ENCODE data around the gene OR9G1.

The OR9G1 gene

GRCh38 chr11:56693428-56693827, 5.5 kb upstream of the OR9G1 start:
- no peak overlapping the region for H3K4me3 ChIP-seq (ENCODE audit: low read depth, low read length)
- no peaks in the 10 kb centered on the region for H3K9me3 ChIP-seq (ENCODE audit: severe bottlenecking)
- no peak for DNase-seq
- H3K27me3 ChIP-seq (ENCODE audit: insufficient read depth, low read depth, severe bottlenecking): peaks cover 13% of the 10 kb centered on the region
- H3K36me3 ChIP-seq: no peaks in the 10 kb centered on the region
- H3K27ac ChIP-seq: no peak overlapping the region
- TF ChIP-seq, protein P1, sequence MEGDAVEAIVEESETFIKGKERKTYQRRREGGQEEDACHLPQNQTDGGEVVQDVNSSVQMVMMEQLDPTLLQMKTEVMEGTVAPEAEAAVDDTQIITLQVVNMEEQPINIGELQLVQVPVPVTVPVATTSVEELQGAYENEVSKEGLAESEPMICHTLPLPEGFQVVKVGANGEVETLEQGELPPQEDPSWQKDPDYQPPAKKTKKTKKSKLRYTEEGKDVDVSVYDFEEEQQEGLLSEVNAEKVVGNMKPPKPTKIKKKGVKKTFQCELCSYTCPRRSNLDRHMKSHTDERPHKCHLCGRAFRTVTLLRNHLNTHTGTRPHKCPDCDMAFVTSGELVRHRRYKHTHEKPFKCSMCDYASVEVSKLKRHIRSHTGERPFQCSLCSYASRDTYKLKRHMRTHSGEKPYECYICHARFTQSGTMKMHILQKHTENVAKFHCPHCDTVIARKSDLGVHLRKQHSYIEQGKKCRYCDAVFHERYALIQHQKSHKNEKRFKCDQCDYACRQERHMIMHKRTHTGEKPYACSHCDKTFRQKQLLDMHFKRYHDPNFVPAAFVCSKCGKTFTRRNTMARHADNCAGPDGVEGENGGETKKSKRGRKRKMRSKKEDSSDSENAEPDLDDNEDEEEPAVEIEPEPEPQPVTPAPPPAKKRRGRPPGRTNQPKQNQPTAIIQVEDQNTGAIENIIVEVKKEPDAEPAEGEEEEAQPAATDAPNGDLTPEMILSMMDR (IDR thresholded peaks at IDR 0.05; ENCODE audit: low read depth, low read length): no peak

DNA sequence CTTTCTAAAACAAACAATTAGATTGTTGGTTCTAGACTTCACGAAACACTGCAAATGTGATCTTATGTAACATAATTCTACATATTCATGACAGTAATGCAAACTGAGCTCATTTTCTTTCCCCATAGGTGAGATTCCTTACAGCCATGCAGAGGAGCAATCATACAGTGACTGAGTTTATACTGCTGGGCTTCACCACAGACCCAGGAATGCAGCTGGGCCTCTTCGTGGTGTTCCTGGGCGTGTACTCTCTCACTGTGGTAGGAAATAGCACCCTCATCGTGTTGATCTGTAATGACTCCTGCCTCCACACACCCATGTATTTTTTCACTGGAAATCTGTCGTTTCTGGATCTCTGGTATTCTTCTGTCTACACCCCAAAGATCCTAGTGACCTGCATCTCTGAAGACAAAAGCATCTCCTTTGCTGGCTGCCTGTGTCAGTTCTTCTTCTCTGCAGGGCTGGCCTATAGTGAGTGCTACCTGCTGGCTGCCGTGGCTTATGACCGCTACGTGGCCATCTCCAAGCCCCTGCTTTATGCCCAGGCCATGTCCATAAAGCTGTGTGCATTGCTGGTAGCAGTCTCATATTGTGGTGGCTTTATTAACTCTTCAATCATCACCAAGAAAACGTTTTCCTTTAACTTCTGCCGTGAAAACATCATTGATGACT, 1.5 kb downstream of the OR9G1 start:
- Histone ChIP-seq H3K27ac (no peak overlapping the region), H3K27me3 (ENCODE audit: insufficient read depth, low read depth, severe bottlenecking) (peaks cover 10% of the 10 kb centered on the region), H3K4me3 (ENCODE audit: low read depth, low read length) (no peak overlapping the region), H3K9me3 (ENCODE audit: severe bottlenecking) (no peaks in the 10 kb centered on the region), H3K36me3 (no peaks in the 10 kb centered on the region)
- no peak for DNase-seq
- TF ChIP-seq, protein P1 (IDR thresholded peaks at IDR 0.05; ENCODE audit: low read depth, low read length): no peak

DNA sequence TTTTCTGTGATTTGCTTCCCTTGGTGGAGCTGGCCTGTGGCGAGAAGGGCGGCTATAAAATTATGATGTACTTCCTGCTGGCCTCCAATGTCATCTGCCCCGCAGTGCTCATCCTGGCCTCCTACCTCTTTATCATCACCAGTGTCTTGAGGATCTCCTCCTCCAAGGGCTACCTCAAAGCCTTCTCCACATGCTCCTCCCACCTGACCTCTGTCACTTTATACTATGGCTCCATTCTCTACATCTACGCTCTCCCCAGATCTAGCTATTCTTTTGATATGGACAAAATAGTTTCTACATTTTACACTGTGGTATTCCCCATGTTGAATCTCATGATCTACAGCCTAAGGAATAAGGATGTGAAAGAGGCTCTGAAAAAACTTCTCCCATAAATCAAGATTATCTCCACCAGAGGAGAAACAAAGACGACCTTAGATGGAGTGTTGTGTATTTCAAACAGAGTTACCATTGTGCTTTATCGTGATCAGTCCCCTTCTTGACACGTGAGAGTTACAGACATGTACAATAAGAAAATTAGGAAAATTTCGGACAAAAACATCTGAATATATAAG, 2.1 kb downstream of the OR9G1 start:
- TF ChIP-seq, protein P1 (IDR thresholded peaks at IDR 0.05; ENCODE audit: low read depth, low read length): no peak
- DNase-seq: no peak
- Histone ChIP-seq H3K9me3 (ENCODE audit: severe bottlenecking) (no peaks in the 10 kb centered on the region), H3K4me3 (ENCODE audit: low read depth, low read length) (no peak overlapping the region), H3K27me3 (ENCODE audit: insufficient read depth, low read depth, severe bottlenecking) (peaks cover 14% of the 10 kb centered on the region), H3K36me3 (no peaks in the 10 kb centered on the region), H3K27ac (no peak overlapping the region)

GRCh38 chr11:56705784-56706396, 7.0 kb downstream of the OR9G1 start:
- TF ChIP-seq, protein P1 (IDR thresholded peaks at IDR 0.05; ENCODE audit: low read depth, low read length): no peak
- H3K36me3 ChIP-seq: no peaks in the 10 kb centered on the region
- no peak for DNase-seq
- H3K4me3 ChIP-seq (ENCODE audit: low read depth, low read length): no peak overlapping the region
- no peaks in the 10 kb centered on the region for H3K9me3 ChIP-seq (ENCODE audit: severe bottlenecking)
- H3K27ac ChIP-seq: no peak overlapping the region
- H3K27me3 ChIP-seq (ENCODE audit: insufficient read depth, low read depth, severe bottlenecking): peaks cover 13% of the 10 kb centered on the region

GRCh38 chr11:56706486-56706885, 7.6 kb downstream of the OR9G1 start:
- H3K36me3 ChIP-seq: no peaks in the 10 kb centered on the region
- TF ChIP-seq, protein P1 (IDR thresholded peaks at IDR 0.05; ENCODE audit: low read depth, low read length): no peak
- no peak overlapping the region for H3K4me3 ChIP-seq (ENCODE audit: low read depth, low read length)
- no peak overlapping the region for H3K27ac ChIP-seq
- peaks cover 7% of the 10 kb centered on the region for H3K27me3 ChIP-seq (ENCODE audit: insufficient read depth, low read depth, severe bottlenecking)
- DNase-seq: no peak
- H3K9me3 ChIP-seq (ENCODE audit: severe bottlenecking): no peaks in the 10 kb centered on the region

Data from WERI-Rb-1 (cell line).